HEK293 (cell line): ENCODE results near the gene RIPOR3.

Source experiments
- KLF8 ChIP-seq: fragments of 450-650 bp; formaldehyde crosslinking; IDR thresholded peaks from 2 replicates; pipeline ENCODE4 v1.5.1; 2016; ENCODE audit warnings: missing biosample characterization, missing genetic modification characterization
- REST ChIP-seq: fragments of 450-650 bp; formaldehyde crosslinking; IDR thresholded peaks from 2 replicates; pipeline ENCODE4 v1.5.1; 2016; ENCODE audit warnings: missing biosample characterization, missing genetic modification characterization
- ZNF777 ChIP-seq: fragments of 450-650 bp; formaldehyde crosslinking; IDR thresholded peaks from 2 replicates; pipeline ENCODE4 v1.5.1; 2017; ENCODE audit warnings: missing biosample characterization, missing genetic modification characterization, borderline replicate concordance

- TF ChIP-seq KLF8 (tag by site-specific recombination), result no peak
- no peak for TF ChIP-seq ZNF777 (tag by site-specific recombination)
- TF ChIP-seq REST, result no peak
Observed at GRCh38 chr20:50679753-50680104, 11.6 kb downstream of the RIPOR3 start.
